GM23248 (cell line): ENCODE data around the gene EXOSC5.

Experiments used
- EZH2 ChIP-seq: fragments of 200-600 bp; sonication (generic); IDR thresholded peaks from 2 replicates; pipeline ENCODE4 v1.6.1; 2018; ENCODE audit warnings: antibody characterized with exemption, mild to moderate bottlenecking; ENCODE audit not compliant: insufficient read depth, poor library complexity, severe bottlenecking
- EZH2phosphoT487 ChIP-seq: fragments of 200-600 bp; sonication (generic); IDR thresholded peaks from 2 replicates; pipeline ENCODE4 v1.6.1; 2018; ENCODE audit warnings: antibody characterized with exemption, moderate library complexity, mild to moderate bottlenecking, low read depth; ENCODE audit not compliant: insufficient read depth

GRCh38 chr19:41397086-41398049 lies at the start of gene EXOSC5, which contains the start of gene BCKDHA:
- TF ChIP-seq EZH2 (no peak), EZH2phosphoT487 (no peak)
